NCI-H2227 treated with DMSO at 0.1 percent for 48 hours (cell line): ENCODE data around the gene SMIM29.

Experiments
- DNase-seq: peaks from one replicate; lab custom pipeline; 2025; lab: John Stamatoyannopoulos, UW

The SMIM29 gene

GRCh38 chr6:34226066-34226465, 22.7 kb downstream of the SMIM29 start:
- DNase-seq: no peak

DNA sequence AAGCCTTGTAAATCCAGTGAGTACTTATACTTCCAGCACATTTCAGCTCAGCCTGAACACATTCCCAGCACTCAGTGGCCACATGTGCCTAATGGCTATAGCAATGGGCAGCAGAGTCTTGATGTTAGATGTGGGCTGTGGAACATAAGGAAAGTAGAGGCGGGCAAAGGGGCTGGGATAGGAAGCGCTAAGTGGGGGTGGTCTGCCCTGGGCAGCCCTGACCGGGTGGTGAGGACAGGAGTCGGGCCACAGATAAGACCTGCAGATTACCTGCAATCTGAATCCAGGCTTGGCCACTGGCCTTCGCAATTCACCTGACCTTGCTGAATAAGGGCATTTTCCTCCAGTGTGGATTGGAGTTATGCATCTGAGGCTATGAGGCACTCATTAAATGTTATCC, 23.3 kb downstream of the SMIM29 start:
- no peak for DNase-seq

DNA sequence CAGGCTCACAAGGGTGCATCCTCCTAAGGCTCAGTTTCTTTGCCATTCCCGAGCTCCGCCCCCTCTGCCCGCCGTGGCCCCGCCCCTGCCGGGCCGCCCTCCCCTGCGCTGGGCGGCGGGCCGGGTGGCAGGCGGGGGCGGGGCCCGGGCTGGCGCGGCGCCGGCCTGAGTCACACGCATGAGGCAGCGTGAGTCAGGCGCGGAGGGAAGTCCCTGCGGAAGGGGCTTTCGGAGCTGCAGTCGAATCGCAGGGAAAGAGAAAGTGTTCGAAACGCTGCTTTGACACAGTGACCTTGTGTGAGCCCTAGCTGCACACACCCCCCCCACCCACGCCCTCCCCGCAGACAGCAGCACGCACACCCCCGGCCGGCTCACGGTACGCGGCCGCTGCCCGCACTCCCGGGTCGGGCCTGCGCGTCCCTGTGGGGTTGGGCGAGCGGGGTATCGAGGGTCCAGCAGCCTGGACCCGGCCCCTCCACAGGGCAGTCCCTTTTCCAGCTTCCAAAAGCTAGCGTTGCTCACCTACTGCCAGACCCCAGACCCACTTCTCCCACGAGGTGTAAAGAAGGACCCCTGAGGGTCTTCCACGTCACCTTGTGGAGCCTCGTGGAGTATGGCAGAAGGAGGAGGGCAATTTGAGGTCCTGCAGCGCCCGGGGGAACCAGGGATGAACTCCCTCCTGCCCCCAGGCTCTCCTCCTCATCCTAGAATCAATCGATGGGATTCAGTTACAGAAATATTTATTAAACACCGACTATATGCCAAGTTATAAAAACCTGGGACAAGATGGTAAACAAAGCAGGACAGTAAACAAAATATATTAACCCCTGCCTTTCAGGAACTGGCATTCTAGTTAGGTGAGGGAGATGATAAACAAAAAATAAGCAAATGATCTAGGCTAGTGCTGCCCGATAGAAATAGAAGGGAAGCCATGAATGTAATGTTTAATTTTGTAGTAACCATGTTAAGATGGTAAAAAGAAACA, 24.6 kb downstream of the SMIM29 start:
- peak; percentile 86 for DNase-seq

DNA sequence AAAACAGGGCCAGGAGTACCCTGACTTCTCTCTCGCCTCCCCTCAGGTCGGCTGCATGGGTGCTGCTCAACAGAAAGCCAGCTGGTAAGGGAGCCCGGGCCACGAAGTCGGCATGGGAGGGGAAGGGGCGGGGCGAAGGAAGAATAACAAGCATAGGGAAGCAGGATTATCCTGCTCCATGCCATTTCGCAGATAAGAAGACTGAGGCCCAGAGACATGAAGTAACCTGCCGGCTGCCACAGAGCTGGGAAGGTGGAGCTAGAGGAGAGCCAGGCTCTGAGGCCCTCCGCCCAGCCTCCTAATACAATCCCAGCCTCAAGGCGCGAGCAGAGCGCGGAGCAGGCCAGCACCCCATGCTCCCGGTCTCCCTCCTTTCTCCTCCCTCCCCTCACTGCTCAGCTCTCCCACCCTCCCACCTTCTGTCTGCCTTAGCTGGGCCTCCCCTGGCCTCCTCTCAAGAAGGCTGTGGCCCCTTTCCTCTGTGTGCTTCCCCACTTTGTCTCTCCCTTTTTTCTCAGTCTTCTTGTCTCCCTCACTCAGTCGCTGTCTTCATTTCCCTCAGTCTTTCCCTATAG, 25.3 kb downstream of the SMIM29 start:
- no peak for DNase-seq

DNA sequence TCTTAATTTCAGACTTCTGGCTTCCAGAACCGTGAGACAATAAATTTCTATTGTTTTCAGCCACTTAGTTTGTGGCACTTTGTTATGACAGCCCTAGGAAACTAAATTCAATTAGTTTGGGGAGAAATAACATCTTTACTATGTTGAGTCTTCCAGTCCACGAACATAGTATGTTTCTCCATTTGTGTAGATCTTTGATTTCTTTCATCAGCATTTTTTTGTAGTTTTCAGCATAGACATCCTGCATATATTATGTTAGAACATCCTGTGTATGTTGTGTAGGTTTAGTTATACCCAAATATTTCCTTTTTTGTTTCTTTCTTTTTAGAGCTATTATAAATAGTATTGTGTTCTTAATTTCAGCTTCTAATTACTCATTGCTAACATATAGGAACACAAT, 30.1 kb downstream of the SMIM29 start:
- DNase-seq: no peak

- DNase-seq: no peak
Observed at GRCh38 chr6:34213772-34214171, 35.0 kb downstream of the SMIM29 start.

- no peak for DNase-seq
Observed at GRCh38 chr6:34207695-34208443, 40.9 kb downstream of the SMIM29 start.

DNA sequence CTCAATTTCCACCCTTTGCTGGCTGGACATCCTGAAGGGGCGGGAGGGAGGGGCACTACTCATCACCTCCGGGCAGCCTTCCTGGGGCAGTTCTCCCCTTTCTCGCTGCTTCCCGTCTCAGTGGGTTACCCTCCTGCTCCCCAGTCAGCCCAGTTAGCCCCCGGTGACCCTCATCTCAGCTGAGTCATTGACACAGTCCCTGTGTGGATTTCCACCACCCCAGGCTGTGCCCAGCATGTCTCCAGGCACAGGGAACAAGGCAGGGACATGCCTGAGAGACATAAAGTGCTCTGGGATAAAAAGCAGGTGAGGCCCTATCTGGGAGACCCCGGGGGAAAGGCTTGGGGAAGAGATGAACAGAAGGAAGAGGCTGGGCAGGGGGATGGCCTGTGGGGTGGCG, 42.1 kb downstream of the SMIM29 start:
- DNase-seq: no peak

GRCh38 chr6:34205916-34206315, 42.9 kb downstream of the SMIM29 start:
- no peak for DNase-seq

GRCh38 chr6:34205466-34205865, 43.3 kb downstream of the SMIM29 start:
- DNase-seq: no peak

DNA sequence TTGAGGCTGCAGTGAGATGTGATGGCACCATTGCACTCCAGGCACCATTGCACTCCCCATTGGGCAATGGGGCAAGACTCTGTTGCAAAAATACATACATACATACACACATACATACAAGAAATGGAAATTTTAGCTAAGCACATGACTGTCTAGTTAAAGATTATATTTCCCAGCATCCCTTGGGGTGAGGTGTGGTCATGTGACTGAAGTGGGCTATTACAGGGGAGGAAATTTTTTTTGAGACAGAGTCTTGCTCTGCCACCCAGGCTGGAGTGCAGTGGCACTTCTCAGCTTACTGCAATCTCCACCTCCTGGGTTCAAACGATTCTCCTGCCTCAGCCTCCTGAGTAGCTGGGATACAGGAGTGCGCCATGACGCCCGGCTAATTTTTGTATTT, 44.1 kb downstream of the SMIM29 start:
- DNase-seq: no peak

DNA sequence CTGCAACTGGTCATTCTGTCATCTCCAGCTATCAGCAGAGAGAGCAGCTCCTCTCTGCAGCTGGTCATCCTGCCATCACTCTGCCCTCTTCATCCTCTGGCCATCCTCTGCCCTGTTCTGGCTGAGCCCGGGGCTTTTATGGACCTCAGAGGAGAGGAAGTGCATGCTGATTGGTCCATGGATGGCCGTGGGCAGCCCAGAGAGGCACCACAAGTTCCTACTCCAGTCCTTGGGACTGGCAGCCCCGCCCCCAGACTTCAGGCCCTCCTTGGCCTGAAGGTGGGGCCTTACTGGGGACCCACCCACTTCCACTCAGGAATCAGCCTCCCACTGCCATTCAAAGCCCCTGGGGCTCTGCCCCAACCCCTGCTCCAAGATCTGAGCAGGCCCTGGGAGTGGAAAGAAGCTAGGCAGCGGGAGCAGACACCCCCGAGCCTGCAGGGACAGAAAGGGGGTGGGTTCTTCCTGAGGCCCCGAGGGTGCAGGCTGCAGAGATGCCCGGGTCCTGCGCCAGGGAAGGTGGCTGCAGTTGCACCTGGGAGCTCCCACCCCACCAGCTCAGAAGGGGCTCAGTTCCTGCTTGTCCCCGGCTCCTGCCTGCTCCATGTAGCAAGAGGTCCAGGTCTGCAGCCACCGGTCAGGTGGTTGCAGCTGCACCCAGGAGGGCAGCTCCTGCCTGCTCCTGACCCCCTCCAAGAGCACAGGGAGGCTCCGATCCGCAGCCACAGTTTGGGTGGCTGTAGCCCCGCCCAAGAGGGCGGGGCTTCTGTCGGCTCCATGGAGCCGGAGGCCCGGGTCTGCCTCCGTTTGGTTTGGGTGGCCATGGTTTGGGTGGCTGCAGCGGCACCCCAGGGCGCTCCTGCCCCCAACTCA, 46.2 kb downstream of the SMIM29 start:
- DNase-seq: no peak

DNA sequence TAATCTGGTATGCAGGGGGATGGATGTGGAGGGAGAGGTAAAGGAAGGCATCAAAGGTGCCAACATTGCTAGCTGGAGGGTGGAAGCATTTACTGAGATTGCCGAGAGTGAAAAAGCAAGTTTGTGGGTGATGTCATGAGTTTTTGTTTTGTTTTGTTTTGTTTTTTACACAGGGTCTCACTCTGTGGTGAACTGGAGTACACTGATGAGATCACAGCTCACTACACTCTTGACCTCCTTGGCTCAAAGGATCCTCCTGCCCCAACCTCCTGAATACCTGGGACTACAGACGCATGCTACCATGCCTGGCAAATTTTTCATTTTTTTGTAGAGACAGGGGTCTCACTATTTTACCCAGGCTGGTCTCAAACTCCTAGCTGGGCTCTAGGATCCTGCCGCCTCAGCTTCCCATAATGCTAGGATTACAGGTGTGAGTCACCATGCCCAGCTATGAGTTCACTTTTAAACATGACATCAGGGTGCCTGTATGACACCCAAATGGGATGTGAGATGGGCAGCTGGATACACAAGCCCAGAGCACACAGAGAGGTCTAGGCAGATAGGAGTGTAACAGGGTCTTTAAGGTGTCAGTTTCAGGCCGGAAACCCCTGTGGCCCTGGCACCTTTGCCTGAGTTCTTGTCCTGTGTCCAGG, 47.2 kb downstream of the SMIM29 start:
- no peak for DNase-seq

DNA sequence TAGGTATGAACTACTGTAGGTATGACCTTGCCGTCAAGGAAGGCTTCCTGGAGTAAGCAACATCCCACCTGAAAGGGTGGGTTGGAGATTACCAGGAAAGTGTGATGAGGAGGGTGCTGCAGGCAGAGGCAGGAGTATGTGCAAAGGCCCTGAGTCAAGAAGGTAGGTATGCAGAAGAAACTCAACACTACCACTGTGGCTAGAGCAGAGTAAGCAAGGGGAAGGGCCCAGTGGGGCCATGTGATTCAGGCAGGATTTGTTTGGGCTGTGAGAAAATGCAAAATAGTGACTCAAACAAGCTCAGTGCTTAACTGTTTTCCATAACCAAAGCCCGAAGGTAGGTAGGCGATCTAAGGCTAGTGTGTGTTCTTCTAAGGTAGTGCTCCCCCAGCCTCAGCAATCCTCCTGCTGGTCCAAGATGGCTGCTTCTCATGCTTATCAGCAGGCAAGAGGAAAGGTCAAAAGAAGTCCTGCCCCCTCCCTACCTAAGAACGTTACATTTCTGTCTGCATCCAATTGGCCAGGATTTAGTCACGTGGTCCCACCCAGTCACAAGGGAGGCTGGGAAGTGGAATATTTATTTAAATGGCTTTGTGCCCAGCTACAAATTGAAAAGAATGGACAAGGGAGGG, 48.4 kb downstream of the SMIM29 start:
- no peak for DNase-seq

DNA sequence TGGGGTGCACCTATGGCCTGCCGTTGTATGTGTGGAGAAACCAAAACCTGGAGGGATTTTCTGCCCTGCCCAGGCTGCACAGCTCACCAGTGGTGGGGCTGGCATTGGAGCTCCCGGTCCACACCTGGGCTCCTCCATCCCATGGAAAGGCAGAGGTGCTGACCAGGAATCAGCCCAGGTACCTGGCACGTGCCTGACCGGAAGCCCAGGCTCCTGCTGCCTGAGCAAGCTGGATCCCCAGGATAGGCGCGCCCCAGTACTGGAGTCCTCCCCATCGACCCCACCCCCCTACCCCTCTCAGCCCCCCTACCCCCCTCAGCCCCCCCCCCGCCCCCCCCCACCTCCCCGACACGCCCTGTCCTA, 52.0 kb downstream of the SMIM29 start:
- DNase-seq: no peak
